GM12872 (cell line): Measurements from ENCODE around the gene CCDC33.

Source experiments
- TF ChIP-seq, protein P1 (sequence below): IDR thresholded peaks from 3 replicates; pipeline ENCODE4 v1.5.1; 2011; ENCODE audit warnings: low read depth, mild to moderate bottlenecking, low read length, moderate library complexity; ENCODE audit not compliant: insufficient read depth

The CCDC33 gene

DNA sequence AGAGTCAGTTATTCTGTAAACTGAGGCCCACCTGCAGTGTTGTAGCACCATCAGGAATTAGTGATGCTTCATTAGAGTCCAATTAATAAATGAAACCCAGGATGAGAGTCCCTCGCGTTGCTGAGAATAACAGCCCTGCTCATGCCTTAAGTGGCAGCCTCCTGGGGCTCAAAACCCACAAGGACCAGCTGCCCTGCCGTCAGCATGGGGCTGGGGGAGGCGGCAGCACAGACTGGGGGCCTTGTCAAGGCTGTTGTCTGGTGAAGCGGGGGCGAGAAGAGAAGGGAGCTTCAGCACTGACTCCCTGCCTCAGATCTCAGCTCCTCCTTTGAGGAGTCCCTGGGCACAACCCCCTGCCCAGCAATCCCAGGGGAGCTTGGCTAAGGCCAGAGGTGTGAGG is 21.0 kb downstream of the CCDC33 start:
- TF ChIP-seq, protein P1, sequence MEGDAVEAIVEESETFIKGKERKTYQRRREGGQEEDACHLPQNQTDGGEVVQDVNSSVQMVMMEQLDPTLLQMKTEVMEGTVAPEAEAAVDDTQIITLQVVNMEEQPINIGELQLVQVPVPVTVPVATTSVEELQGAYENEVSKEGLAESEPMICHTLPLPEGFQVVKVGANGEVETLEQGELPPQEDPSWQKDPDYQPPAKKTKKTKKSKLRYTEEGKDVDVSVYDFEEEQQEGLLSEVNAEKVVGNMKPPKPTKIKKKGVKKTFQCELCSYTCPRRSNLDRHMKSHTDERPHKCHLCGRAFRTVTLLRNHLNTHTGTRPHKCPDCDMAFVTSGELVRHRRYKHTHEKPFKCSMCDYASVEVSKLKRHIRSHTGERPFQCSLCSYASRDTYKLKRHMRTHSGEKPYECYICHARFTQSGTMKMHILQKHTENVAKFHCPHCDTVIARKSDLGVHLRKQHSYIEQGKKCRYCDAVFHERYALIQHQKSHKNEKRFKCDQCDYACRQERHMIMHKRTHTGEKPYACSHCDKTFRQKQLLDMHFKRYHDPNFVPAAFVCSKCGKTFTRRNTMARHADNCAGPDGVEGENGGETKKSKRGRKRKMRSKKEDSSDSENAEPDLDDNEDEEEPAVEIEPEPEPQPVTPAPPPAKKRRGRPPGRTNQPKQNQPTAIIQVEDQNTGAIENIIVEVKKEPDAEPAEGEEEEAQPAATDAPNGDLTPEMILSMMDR: no peak

DNA sequence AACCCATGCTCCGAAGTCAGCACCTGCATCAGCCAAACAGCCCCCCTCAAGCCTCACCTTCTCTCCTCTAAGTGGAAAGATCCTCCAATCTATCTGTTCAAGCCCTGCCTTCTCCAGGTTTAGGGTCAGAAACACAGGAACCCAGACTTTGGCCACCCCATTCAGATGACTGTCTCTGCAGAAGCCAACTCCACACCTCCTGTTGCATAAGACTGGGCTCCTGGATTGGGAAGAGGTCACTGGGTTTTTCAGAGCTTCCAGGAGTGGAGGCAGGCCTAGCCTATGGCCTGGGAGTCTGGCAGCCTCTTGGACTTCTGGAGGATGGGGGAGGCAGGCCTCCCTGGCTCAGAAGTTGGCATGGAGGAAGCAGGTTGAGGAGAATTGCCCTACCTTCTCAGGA is 21.5 kb downstream of the CCDC33 start:
- TF ChIP-seq, protein P1: no peak

GRCh38 chr15:74258456-74259291 is 22.5 kb downstream of the CCDC33 start:
- TF ChIP-seq, protein P1: no peak

GRCh38 chr15:74259292-74259648 is 23.1 kb downstream of the CCDC33 start:
- TF ChIP-seq, protein P1: no peak

GRCh38 chr15:74259821-74260607 is 23.9 kb downstream of the CCDC33 start:
- TF ChIP-seq, protein P1: no peak

- TF ChIP-seq, protein P1: no peak
Observed at GRCh38 chr15:74261041-74261440, 24.9 kb downstream of the CCDC33 start.

DNA sequence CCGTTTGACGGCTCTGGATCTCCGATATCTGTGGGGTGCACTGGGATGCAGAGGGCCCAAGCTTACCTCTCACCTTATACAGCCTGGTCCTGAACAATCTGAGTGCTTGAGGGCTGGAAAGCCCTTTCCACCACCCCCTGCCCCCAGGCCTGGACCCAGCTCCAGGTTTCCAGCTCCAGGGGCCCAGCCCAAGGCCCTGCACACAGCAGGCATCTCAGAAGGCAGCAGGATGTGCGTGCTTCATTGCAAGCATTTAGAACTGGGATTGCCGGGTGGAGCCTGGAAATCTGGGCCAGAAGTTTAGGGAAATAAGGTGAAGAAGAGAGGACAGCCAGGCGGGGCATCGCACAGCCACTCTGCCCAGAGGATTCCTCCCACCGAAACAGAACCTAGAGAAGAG is 25.6 kb downstream of the CCDC33 start:
- TF ChIP-seq, protein P1: no peak
